ENCODE data around the gene GAL3ST3. TPM values are rescaled to one million over a fixed set of nuclear protein-coding genes. Genes with fewer than 3 reads are reported as not detected.
"Not testable (repeated sequence)": the region's sequence is repeated elsewhere in the genome, so short reads cannot be mapped to it uniquely, and the experiment has no call there.

The GAL3ST3 gene
- total and polyA plus RNA-seq, 4 donors: not detected

DNA sequence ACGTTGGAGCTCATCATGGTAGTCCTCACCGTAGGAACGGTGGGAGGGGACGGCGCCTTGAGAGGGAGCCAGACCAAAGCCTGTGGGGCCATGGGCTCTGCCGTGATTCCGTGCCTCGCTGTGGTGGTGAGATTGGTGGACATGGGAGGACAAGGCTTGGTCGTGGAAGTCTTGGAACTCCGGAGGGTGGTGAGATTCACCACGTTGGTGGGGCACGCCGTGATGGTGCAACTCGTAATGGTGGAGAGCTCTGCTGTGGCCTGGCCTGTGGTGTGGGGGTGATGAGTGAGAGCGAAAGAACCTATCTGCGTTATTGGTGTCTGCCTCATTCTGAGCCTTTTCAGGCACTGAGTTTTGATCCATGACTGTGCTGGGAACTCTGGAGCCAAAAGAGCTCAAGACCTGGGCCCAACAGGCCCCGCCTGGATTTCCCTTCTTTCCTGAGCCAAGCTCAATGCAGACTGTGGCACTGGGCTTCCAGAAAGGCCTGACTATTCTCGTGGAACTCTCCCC, 22.9 kb downstream of the GAL3ST3 start, which contains the start of gene CATSPER1:
Gene CATSPER1, minus strand, starts transcription at position 463 of the 513 bp plus-strand sequence. Its CDS starts 100 bp downstream, at position 363.
- DNase-seq (no peak), ATAC-seq (ENCODE audit: insufficient read depth, low FRiP score) (no peak)
- TF ChIP-seq, protein P1, sequence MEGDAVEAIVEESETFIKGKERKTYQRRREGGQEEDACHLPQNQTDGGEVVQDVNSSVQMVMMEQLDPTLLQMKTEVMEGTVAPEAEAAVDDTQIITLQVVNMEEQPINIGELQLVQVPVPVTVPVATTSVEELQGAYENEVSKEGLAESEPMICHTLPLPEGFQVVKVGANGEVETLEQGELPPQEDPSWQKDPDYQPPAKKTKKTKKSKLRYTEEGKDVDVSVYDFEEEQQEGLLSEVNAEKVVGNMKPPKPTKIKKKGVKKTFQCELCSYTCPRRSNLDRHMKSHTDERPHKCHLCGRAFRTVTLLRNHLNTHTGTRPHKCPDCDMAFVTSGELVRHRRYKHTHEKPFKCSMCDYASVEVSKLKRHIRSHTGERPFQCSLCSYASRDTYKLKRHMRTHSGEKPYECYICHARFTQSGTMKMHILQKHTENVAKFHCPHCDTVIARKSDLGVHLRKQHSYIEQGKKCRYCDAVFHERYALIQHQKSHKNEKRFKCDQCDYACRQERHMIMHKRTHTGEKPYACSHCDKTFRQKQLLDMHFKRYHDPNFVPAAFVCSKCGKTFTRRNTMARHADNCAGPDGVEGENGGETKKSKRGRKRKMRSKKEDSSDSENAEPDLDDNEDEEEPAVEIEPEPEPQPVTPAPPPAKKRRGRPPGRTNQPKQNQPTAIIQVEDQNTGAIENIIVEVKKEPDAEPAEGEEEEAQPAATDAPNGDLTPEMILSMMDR (IDR thresholded peaks at IDR 0.05; ENCODE audit: control extremely low read depth, extremely low read depth): no peak
- 82 to 95% methylated on average over 18 of the region's 18 CpGs for WGBS, 2 donors
- Histone ChIP-seq H3K4me3 (no peak within 1 kb of the TSS), H3K4me1 (ENCODE audit: control insufficient read depth in 5 of 5, insufficient read depth in 5 of 5, low read length in 5 of 5) (peaks cover 0 to 5% (median 0%) of the 10 kb centered on the region in 5 donors), H3K36me3 (ENCODE audit: control insufficient read depth in 4 of 4, insufficient read depth in 4 of 4, low read length in 4 of 4) (no peaks in the 10 kb centered on the region), H3K9me3 (ENCODE audit: control insufficient read depth in 4 of 4, insufficient read depth in 3 of 4, low read length in 3 of 4) (no peaks in the 10 kb centered on the region), H3K27ac (ENCODE audit: low read depth in 1 of 2, low read length in 1 of 2) (no peak within 1 kb of the TSS), H3K27me3 (ENCODE audit: control insufficient read depth in 3 of 3, insufficient read depth in 3 of 3, low read length in 2 of 3) (peaks cover 0 to 5% (median 0%) of the 10 kb centered on the region in 3 donors), H3K9ac (ENCODE audit: insufficient read depth in 1 of 2, low read length in 2 of 2) (no peak within 1 kb of the TSS)

DNA sequence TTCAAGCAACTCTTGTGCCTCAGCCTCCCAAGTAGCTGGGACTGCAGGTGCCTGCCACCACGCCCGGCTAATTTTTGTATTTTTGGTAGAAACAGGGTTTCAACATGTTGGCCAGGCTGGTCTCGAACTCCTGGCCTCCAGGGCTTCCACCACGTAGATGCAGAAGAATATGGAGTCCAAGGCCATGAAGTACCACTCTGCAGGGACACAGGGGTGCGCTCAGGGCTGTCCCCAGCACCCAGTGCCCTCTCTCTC, 25.8 kb downstream of the GAL3ST3 start:
- DNase-seq; H3K27me3 ChIP-seq (ENCODE audit: control insufficient read depth in 3 of 3, insufficient read depth in 3 of 3, low read length in 2 of 3); H3K27ac ChIP-seq (ENCODE audit: low read depth in 1 of 2, low read length in 1 of 2); H3K36me3 ChIP-seq (ENCODE audit: control insufficient read depth in 4 of 4, insufficient read depth in 4 of 4, low read length in 4 of 4); H3K4me3 ChIP-seq; H3K9me3 ChIP-seq (ENCODE audit: control insufficient read depth in 4 of 4, insufficient read depth in 3 of 4, low read length in 3 of 4); H3K4me1 ChIP-seq (ENCODE audit: control insufficient read depth in 5 of 5, insufficient read depth in 5 of 5, low read length in 5 of 5); H3K9ac ChIP-seq (ENCODE audit: insufficient read depth in 1 of 2, low read length in 2 of 2); ATAC-seq (ENCODE audit: insufficient read depth, low FRiP score): not testable (repeated sequence)
- 68 to 96% methylated on average over 5 of the region's 5 CpGs for WGBS, 2 donors

DNA sequence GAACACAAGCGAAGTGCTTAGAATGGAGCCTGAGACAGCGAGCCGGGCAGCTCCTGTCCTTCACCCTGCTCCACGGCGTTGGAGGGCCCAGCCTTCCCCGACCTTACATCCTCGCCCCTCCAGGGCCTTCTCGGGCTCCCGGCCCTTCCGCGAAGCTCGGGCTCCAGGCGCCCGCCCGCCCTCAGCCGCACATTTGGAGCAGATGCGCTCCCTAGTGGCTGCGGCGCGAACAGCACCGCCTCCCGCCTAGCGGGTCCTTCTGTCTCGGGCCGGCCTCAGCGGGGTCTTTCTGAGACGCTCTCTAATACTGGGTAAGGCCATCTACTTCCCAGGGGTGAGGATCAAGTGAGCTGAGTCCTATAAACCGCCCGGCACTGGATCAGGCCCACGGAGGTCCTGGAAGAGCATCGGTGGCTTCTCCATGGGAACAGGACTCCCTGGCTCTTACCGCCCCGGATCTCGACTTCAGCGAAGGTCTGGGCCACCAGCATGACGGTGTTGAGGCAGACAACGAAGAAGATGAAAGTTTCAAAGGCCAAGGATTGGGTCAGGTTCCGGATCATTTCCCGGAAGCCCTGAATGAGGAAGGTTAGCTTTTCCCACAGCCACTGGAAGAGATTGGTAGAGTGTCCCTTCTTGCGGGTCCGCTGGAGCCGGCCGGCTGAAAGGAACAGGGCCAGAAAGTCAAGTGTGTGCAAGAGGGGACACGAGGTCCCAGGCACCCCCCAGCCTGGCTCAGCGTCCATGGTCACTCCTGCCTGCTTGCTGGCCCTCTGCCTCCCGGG, 26.4 kb downstream of the GAL3ST3 start:
- Histone ChIP-seq H3K27me3 (ENCODE audit: control insufficient read depth in 3 of 3, insufficient read depth in 3 of 3, low read length in 2 of 3) (peaks cover 0 to 5% (median 0%) of the 10 kb centered on the region in 3 donors), H3K36me3 (ENCODE audit: control insufficient read depth in 4 of 4, insufficient read depth in 4 of 4, low read length in 4 of 4) (no peaks in the 10 kb centered on the region), H3K4me3 (no peak overlapping the region), H3K4me1 (ENCODE audit: control insufficient read depth in 5 of 5, insufficient read depth in 5 of 5, low read length in 5 of 5) (peaks cover 0 to 5% (median 0%) of the 10 kb centered on the region in 5 donors), H3K27ac (ENCODE audit: low read depth in 1 of 2, low read length in 1 of 2) (no peak overlapping the region), H3K9ac (ENCODE audit: insufficient read depth in 1 of 2, low read length in 2 of 2) (peak overlapping the region in 1 of 2 donors; percentile 23), H3K9me3 (ENCODE audit: control insufficient read depth in 4 of 4, insufficient read depth in 3 of 4, low read length in 3 of 4) (no peaks in the 10 kb centered on the region)
- WGBS, 2 donors: 20% methylated on average over 46 of the region's 46 CpGs
- peak; percentile 46 to 63 (median 58) for DNase-seq
- TF ChIP-seq, protein P1 (IDR thresholded peaks at IDR 0.05; ENCODE audit: control extremely low read depth, extremely low read depth): peak; percentile 84
- ATAC-seq (ENCODE audit: insufficient read depth, low FRiP score): peak; percentile 87

DNA sequence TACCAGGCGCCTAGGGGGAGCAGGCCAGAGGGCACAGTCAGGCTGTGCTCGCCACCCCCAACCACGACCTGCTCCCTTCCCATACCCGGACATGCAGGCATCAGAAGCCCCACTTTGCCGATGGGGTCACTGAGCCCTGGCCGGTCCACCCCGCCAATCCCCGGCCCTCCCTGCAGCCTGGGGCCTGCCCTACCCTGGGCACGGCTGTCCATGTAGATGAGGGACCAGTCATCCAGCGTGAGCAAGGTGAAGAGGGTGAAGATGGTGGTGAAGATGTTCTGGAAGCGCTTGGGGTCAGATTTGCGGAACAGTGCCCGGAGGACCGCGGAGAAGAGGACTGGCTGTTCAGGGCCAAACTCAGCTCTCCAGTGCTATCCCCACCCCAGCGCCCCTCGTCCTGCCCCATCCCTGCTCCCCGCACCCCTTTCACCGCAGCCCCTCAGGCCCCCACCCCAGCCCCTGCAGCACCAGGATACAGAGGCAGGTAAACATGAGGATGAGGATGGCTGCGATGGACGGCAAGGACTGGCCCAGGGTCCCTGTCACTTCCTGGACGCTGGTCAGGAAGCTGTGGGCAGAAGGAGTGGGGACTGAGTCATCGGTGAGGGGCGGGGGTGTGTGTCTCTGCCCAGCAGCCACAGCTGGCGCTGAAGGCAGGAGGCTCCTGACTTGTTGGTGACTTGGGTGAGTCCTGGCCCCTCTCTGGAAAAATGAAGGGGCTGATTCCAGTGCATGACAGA, 28.2 kb downstream of the GAL3ST3 start:
- Histone ChIP-seq H3K9ac (ENCODE audit: insufficient read depth in 1 of 2, low read length in 2 of 2) (no peak overlapping the region), H3K4me1 (ENCODE audit: control insufficient read depth in 5 of 5, insufficient read depth in 5 of 5, low read length in 5 of 5) (peaks cover 0 to 5% (median 0%) of the 10 kb centered on the region in 5 donors), H3K9me3 (ENCODE audit: control insufficient read depth in 4 of 4, insufficient read depth in 3 of 4, low read length in 3 of 4) (no peaks in the 10 kb centered on the region), H3K4me3 (no peak overlapping the region), H3K36me3 (ENCODE audit: control insufficient read depth in 4 of 4, insufficient read depth in 4 of 4, low read length in 4 of 4) (no peaks in the 10 kb centered on the region), H3K27me3 (ENCODE audit: control insufficient read depth in 3 of 3, insufficient read depth in 3 of 3, low read length in 2 of 3) (peaks cover 0 to 5% (median 0%) of the 10 kb centered on the region in 3 donors), H3K27ac (ENCODE audit: low read depth in 1 of 2, low read length in 1 of 2) (no peak overlapping the region)
- ATAC-seq (ENCODE audit: insufficient read depth, low FRiP score) (peak; percentile 24), DNase-seq (no peak)
- WGBS, 2 donors: 72 to 77% methylated on average over 24 to 25 of the region's 25 CpGs
- TF ChIP-seq, protein P1 (IDR thresholded peaks at IDR 0.05; ENCODE audit: control extremely low read depth, extremely low read depth): no peak
